OCI-LY1 (cell line): ENCODE results near the gene SF3B3.

Experiments
- CTCF ChIP-seq: fragments of 200-600 bp; sonication (generic), shearing (Covaris generic); IDR thresholded peaks from 2 replicates; pipeline ENCODE4 v1.5.1; 2017; ENCODE audit warnings: mild to moderate bottlenecking, antibody characterized with exemption, low read length, moderate library complexity, mixed read lengths
- EZH2 ChIP-seq: fragments of 200-600 bp; sonication (generic), shearing (Covaris generic); IDR thresholded peaks from 2 replicates; pipeline ENCODE4 v1.8.0; 2017; ENCODE audit warnings: borderline replicate concordance, mixed run types, mild to moderate bottlenecking, antibody characterized with exemption, low read length, moderate library complexity, mixed read lengths

GRCh38 chr16:70575376-70575775 is 51.8 kb downstream of the SF3B3 start:
- TF ChIP-seq EZH2 (no peak), CTCF (no peak)
